ENCODE measurements around the gene LCE1F. TPM values are rescaled to one million over a fixed set of nuclear protein-coding genes. Genes with fewer than 3 reads are reported as not detected.

Gene LCE1F
- total and polyA plus RNA-seq, 4 donors, result not detected

GRCh38 chr1:152760551-152761190 is 14.3 kb upstream of the LCE1F start:
- no peaks in the 10 kb centered on the region for H3K4me1 ChIP-seq (ENCODE audit: control insufficient read depth in 5 of 5, insufficient read depth in 5 of 5, low read length in 5 of 5)
- DNase-seq (no peak), ATAC-seq (ENCODE audit: insufficient read depth, low FRiP score) (no peak)
- no peaks in the 10 kb centered on the region for H3K36me3 ChIP-seq (ENCODE audit: control insufficient read depth in 4 of 4, insufficient read depth in 4 of 4, low read length in 4 of 4)
- no peaks in the 10 kb centered on the region for H3K27me3 ChIP-seq (ENCODE audit: control insufficient read depth in 3 of 3, insufficient read depth in 3 of 3, low read length in 2 of 3)
- TF ChIP-seq, protein P1, sequence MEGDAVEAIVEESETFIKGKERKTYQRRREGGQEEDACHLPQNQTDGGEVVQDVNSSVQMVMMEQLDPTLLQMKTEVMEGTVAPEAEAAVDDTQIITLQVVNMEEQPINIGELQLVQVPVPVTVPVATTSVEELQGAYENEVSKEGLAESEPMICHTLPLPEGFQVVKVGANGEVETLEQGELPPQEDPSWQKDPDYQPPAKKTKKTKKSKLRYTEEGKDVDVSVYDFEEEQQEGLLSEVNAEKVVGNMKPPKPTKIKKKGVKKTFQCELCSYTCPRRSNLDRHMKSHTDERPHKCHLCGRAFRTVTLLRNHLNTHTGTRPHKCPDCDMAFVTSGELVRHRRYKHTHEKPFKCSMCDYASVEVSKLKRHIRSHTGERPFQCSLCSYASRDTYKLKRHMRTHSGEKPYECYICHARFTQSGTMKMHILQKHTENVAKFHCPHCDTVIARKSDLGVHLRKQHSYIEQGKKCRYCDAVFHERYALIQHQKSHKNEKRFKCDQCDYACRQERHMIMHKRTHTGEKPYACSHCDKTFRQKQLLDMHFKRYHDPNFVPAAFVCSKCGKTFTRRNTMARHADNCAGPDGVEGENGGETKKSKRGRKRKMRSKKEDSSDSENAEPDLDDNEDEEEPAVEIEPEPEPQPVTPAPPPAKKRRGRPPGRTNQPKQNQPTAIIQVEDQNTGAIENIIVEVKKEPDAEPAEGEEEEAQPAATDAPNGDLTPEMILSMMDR (IDR thresholded peaks at IDR 0.05; ENCODE audit: control extremely low read depth, extremely low read depth), result no peak
- H3K9me3 ChIP-seq (ENCODE audit: control insufficient read depth in 4 of 4, insufficient read depth in 3 of 4, low read length in 3 of 4), result peaks cover 0 to 8% (median 0%) of the 10 kb centered on the region in 4 donors
- 91 to 96% methylated on average over 31 of the region's 31 CpGs for WGBS, 2 donors
- no peak overlapping the region for H3K4me3 ChIP-seq
- no peak overlapping the region for H3K9ac ChIP-seq (ENCODE audit: insufficient read depth in 1 of 2, low read length in 2 of 2)
- no peak overlapping the region for H3K27ac ChIP-seq (ENCODE audit: low read depth in 1 of 2, low read length in 1 of 2)

DNA sequence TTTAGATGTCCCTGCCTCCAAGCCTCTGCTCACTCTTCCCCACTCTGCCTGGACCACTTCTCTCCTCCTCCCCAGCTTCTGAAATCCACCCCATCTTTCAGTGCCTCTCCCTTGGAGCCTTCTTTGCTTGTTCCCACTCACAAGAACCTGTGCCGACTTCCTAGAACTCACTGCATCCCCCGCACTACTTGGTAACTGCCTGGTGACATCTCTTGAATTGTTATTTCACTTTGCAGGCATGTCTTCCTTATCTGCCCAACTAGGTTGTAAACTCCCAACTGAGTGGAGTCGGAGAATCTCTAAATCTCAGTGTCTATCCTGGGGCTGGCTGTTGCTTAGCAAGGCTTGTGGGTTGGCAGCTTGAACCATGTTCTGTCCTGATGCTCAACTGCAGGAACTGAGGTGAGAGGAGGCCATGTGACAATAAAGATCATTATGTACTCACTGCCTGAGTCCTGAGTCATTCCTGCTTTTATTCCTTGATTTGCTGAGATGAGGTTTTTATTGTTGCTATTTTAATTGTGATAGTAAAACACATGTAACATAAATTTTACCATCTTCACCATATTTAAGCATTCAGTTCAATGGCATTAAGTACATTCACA is 13.2 kb upstream of the LCE1F start:
- H3K27ac ChIP-seq (ENCODE audit: low read depth in 1 of 2, low read length in 1 of 2), result no peak overlapping the region
- H3K9ac ChIP-seq (ENCODE audit: insufficient read depth in 1 of 2, low read length in 2 of 2), result no peak overlapping the region
- H3K9me3 ChIP-seq (ENCODE audit: control insufficient read depth in 4 of 4, insufficient read depth in 3 of 4, low read length in 3 of 4), result peaks cover 0 to 11% (median 0%) of the 10 kb centered on the region in 4 donors
- 87 to 92% methylated on average over 3 of the region's 3 CpGs for WGBS, 2 donors
- H3K4me3 ChIP-seq, result no peak overlapping the region
- no peaks in the 10 kb centered on the region for H3K27me3 ChIP-seq (ENCODE audit: control insufficient read depth in 3 of 3, insufficient read depth in 3 of 3, low read length in 2 of 3)
- DNase-seq (no peak), ATAC-seq (ENCODE audit: insufficient read depth, low FRiP score) (no peak)
- TF ChIP-seq, protein P1 (IDR thresholded peaks at IDR 0.05; ENCODE audit: control extremely low read depth, extremely low read depth), result no peak
- H3K4me1 ChIP-seq (ENCODE audit: control insufficient read depth in 5 of 5, insufficient read depth in 5 of 5, low read length in 5 of 5), result no peaks in the 10 kb centered on the region
- no peaks in the 10 kb centered on the region for H3K36me3 ChIP-seq (ENCODE audit: control insufficient read depth in 4 of 4, insufficient read depth in 4 of 4, low read length in 4 of 4)

DNA sequence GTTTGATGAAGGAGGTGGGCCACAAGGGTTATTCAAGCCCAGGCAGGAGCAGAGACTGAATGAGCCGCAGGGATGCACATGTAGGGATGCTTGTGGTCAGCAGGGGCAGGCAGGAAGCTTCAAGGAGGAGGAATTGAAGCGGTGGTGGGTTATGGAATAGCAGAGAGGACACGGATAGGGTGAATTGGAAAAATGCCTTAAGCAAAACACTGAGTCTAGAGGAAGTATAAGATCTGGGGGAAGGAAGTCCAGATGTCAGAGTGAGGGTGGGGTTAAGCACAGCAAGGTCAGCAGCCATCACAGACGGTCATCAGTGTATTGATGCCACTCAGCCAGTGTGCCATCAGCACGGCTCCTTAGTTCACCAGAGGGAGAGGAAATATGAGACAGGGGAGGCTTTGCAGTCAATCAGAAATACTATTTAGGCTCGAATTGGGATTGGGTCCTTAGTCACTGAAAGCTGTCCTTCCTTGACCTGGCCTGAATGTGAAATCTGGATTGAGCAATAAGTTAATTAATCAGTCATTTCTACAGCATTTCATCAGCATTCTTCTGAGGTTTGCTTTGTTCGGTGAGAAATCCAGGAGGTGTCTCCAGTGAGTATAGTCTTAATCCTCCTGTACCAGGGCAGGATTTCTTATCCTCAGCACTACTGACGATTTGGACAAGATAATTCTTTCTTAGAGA is 6.0 kb upstream of the LCE1F start:
- H3K36me3 ChIP-seq (ENCODE audit: control insufficient read depth in 4 of 4, insufficient read depth in 4 of 4, low read length in 4 of 4), result no peaks in the 10 kb centered on the region
- TF ChIP-seq, protein P1 (IDR thresholded peaks at IDR 0.05; ENCODE audit: control extremely low read depth, extremely low read depth), result no peak
- no peaks in the 10 kb centered on the region for H3K4me1 ChIP-seq (ENCODE audit: control insufficient read depth in 5 of 5, insufficient read depth in 5 of 5, low read length in 5 of 5)
- H3K9ac ChIP-seq (ENCODE audit: insufficient read depth in 1 of 2, low read length in 2 of 2), result no peak overlapping the region
- H3K4me3 ChIP-seq, result no peak overlapping the region
- H3K27me3 ChIP-seq (ENCODE audit: control insufficient read depth in 3 of 3, insufficient read depth in 3 of 3, low read length in 2 of 3), result no peaks in the 10 kb centered on the region
- 52 to 53% methylated on average over 8 of the region's 8 CpGs for WGBS, 2 donors
- no peak for ATAC-seq (ENCODE audit: insufficient read depth, low FRiP score)
- peaks cover 0 to 4% (median 0%) of the 10 kb centered on the region in 4 donors for H3K9me3 ChIP-seq (ENCODE audit: control insufficient read depth in 4 of 4, insufficient read depth in 3 of 4, low read length in 3 of 4)
- no peak overlapping the region for H3K27ac ChIP-seq (ENCODE audit: low read depth in 1 of 2, low read length in 1 of 2)
- DNase-seq, result no peak

All from lung (tissue), 12 donors.